HuH-7.5 (cell line): ENCODE results near the gene TUBB2B.

Experiments
- DNase-seq: peaks from one replicate; pipeline ENCODE4 v3.0.0; 2011; ENCODE audit warnings: low spot score

Gene TUBB2B

GRCh38 chr6:3227363-3228045 lies at the start of gene TUBB2B:
TUBB2B (minus strand) TSS chr6:3227653; CDS start chr6:3227543, 110 bp downstream.
- DNase-seq: peak; percentile 54

- no peak for DNase-seq
Measured at GRCh38 chr6:3277251-3277650, 49.8 kb upstream of the TUBB2B start.

- DNase-seq: no peak
Measured at GRCh38 chr6:3276174-3277167, 49.0 kb upstream of the TUBB2B start.

GRCh38 chr6:3273707-3274521 lies 46.5 kb upstream of the TUBB2B start:
- no peak for DNase-seq

- no peak for DNase-seq
Measured at GRCh38 chr6:3272911-3273547, 45.6 kb upstream of the TUBB2B start.

GRCh38 chr6:3271756-3272155 lies 44.3 kb upstream of the TUBB2B start:
- DNase-seq: no peak

- DNase-seq: no peak
Measured at GRCh38 chr6:3270258-3270657, 42.8 kb upstream of the TUBB2B start.

- no peak for DNase-seq
Measured at GRCh38 chr6:3269281-3269975, 42.0 kb upstream of the TUBB2B start.

- DNase-seq: no peak
Measured at GRCh38 chr6:3268680-3269079, 41.2 kb upstream of the TUBB2B start.

GRCh38 chr6:3267162-3267561 lies 39.7 kb upstream of the TUBB2B start:
- DNase-seq: no peak

- DNase-seq: no peak
Measured at GRCh38 chr6:3266170-3266569, 38.7 kb upstream of the TUBB2B start.

- no peak for DNase-seq
Measured at GRCh38 chr6:3265671-3266070, 38.2 kb upstream of the TUBB2B start.

- no peak for DNase-seq
Measured at GRCh38 chr6:3264356-3264755, 36.9 kb upstream of the TUBB2B start.

- no peak for DNase-seq
Measured at GRCh38 chr6:3263096-3263495, 35.6 kb upstream of the TUBB2B start.

GRCh38 chr6:3261921-3262320 lies 34.5 kb upstream of the TUBB2B start:
- no peak for DNase-seq

GRCh38 chr6:3261518-3261820 lies 34.0 kb upstream of the TUBB2B start:
- DNase-seq: no peak

- no peak for DNase-seq
Measured at GRCh38 chr6:3260772-3261517, 33.5 kb upstream of the TUBB2B start.

GRCh38 chr6:3260296-3260695 lies 32.8 kb upstream of the TUBB2B start:
- no peak for DNase-seq

GRCh38 chr6:3259491-3259958 lies 32.1 kb upstream of the TUBB2B start:
- DNase-seq: peak; percentile 48

GRCh38 chr6:3258720-3259490 lies 31.5 kb upstream of the TUBB2B start, which contains the start of gene PSMG4:
PSMG4 (plus strand) TSS chr6:3258947; CDS start chr6:3259023, 76 bp downstream.
- DNase-seq: peak; percentile 93
